Activated CD4-positive, alpha-beta T cell treated with anti-CD3 and anti-CD28 coated beads, Interleukin-2, Interleukin-6, amounts not matched to agents 100 ng/mL and 50 ng/mL, durations not matched to agents 16 hours and 8 hours (primary cell): ENCODE data around the gene TCEAL2.
"Not testable (repeated sequence)": the region's sequence is repeated elsewhere in the genome, so short reads cannot be mapped to it uniquely, and the experiment has no call there.

ENCODE experiments used
- DNase-seq: peaks from one replicate; pipeline ENCODE4 v3.0.0-alpha.2; 2020

The TCEAL2 gene

DNA sequence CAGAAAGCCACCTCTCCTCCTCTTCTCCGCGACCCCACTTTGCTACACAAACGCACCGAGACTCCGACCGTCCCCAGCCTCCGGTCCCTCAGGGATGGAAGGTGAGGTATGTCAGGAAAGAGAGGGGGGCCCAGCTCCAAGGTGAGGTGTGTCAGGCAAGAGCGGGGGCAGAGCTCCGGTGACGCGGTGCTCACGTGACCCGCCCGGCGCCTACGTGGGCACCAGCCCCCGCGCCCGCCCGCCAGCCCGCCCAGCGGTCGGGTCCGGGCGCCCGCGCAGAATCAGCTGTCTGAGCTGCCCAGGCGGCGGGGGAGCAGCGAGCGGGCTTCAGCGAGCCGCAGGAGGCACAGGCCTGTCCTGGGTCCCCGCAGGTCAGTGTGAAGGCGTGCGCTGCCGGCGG lies at the start of gene TCEAL2:
TSS of gene TCEAL2 (plus strand) at position 244 of the 400 bp plus-strand sequence. CDS start 1,152 bp downstream, outside the sequence.
- DNase-seq = not testable (repeated sequence)

DNA sequence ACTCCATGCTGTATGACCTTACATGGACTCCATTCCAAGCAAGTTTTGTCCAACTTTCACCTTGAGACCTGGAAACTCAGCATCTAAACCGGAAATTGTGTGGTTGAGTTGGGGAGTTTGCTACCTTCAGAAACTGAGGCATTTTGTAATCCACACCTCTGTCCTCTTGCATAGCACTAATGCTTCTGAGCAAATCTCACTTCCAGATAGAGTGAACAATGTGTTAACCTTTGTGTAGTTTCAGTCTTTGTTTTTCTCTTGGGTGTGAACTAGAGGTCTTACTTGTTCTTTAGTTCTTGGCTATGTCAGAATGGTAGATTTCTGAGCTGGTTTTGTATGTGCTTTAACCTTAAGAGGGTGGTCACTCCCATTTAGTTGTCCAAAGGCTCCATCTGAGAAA lies 48.1 kb upstream of the TCEAL2 start:
- DNase-seq = no peak

DNA sequence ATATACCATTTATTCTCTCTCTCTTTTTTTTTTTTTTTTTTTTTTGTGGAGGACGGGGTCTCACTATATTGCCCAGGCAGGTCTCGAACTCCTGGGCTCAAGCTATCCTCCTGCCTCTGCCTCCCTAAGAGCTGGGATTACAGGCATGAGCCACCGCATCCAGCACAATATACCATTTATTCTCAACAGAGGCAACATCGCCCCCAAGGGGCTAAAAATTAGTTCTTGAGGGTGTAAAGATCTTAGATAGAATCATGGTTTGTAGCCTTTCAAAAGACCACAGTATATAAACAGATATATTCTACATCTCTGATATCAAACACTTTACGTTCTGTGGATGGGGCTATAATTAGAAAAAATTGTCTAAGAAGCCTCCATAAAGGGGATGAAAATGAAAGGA lies 39.8 kb upstream of the TCEAL2 start:
- no peak for DNase-seq

- no peak for DNase-seq
Measured at GRCh38 chrX:102113367-102113766, 12.1 kb upstream of the TCEAL2 start.

DNA sequence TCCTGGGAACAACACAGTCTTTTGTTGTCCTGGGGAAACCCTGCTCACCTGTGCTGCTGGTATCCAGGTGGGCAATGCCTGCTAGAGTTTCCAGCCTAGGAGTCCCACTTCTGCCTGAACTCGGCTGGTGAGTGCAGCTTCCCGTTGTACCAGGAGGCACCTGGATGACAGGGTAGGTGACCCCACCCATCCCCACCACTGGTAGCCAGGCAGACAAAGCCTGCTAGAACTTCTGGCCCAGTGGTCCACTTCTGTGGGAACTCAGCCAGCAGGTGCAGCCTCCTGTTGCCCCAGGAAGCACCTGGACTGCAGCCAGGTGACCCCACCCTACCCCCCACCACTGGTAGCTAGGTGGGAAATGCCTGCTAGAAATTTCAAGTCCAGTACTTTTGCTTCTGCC lies 9.7 kb upstream of the TCEAL2 start:
- no peak for DNase-seq

GRCh38 chrX:102125014-102125413 lies 465 bp upstream of the TCEAL2 start:
- DNase-seq = not testable (repeated sequence)

DNA sequence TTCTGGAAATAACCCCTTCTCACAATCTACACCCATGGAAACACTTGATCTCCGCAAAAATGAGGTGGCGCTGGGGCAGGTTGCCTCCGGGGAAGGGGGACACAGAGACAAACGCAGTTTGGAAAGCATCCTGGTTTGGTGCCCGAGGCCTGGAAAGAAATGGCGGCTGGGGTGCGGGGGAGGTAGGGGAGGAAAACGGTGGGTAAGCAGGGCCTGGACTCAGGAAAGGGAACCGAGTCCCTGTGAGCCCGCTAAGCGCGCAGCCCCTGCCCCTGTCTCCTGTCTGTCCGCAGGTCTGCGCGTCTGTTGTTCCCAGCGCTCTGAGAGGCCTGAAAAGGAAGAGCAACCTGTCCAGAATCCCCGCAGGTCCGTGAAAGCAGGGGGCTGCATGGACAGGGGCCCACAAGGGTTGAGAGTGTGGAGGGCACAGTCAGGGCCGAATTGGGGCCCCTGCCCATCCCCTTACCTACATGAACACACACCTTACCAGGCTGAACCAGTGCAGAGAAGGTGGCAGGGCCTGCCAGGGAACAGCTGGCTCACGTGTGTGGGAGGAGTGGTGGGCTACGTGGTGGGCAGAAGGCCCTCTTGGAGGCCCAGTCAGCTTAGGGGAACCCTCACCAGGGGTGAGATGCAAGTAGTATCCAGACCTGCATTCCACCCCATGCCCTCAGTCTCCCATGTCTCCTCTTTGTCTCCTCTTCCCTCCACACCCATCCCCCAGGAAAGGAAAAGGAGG lies 770 bp downstream of the TCEAL2 start:
- not testable (repeated sequence) for DNase-seq

DNA sequence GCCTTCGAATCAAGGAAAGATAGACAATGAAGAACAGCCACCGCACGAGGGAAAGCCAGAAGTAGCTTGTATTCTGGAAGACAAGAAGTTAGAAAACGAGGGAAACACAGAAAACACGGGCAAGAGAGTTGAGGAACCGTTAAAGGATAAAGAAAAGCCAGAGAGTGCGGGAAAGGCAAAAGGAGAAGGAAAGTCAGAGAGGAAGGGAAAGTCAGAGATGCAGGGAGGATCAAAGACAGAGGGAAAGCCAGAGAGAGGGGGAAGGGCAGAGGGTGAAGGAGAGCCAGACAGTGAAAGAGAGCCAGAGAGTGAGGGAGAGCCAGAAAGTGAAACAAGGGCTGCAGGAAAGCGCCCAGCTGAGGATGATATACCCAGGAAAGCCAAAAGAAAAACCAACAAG lies 1.4 kb downstream of the TCEAL2 start:
- DNase-seq = no peak

DNA sequence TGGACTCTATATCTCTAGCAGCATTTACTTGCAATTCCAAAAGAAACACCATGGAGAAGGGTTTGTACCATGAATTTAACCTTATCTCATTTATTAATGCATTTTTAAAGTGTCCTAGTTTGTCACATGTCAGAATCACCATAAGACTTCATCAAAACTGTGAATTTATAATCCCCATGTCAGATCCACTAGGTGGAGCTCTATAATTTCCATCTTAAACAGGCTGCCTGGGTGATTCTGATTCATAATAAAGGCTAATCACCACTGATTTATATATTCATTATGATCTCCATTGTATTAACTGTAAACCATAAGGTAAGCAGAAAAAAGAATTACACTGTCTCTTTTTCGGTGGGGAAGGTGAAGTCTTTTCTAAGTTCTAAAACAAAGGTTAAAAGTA lies 4.0 kb downstream of the TCEAL2 start:
- DNase-seq = peak; percentile 7

DNA sequence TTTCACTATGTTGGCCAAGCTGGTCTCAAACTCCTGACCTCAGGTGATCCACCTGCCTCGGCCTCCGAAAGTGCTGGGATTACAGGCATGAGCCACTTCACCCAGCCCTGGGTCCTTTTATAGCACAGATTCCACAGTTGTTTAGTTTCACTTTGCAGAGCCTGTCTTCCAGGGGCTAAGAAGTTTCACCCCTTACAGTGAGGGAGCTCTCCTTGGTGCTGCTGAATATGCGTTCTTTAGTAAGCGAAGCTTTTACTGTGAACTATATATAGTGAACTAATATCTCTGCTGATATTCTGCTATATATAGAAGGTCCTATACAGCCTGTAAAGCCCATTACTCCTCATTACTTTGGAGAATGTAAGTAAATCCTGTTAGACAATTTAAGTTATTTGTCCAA lies 12.6 kb downstream of the TCEAL2 start:
- no peak for DNase-seq

- not testable (repeated sequence) for DNase-seq
Measured at GRCh38 chrX:102140876-102141275, 15.4 kb downstream of the TCEAL2 start.

DNA sequence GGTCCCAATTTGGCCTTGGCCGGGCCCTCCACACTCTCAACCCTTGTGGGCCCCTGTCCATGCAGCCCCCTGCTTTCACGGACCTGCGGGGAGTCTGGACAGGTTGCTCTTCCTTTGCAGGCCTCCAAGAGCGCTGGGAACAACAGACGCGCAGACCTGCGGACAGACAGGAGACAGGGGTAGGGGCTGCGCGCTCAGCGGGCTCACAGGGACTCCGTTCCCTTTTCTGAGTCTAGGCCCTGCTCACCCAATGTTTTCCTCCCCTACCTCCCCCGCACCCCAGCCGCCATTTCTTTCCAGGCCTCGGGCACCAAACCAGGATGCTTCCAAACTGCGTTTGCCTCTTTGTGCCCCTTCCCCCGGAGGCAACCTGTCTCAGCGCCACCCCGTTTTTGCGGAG lies 16.2 kb downstream of the TCEAL2 start:
- DNase-seq = not testable (repeated sequence)

GRCh38 chrX:102142274-102142673 lies 16.8 kb downstream of the TCEAL2 start, which contains the start of gene TCEAL6:
Gene TCEAL6, minus strand, starts transcription at chrX:102142481.
- DNase-seq = not testable (repeated sequence)

- peak; percentile 5 for DNase-seq
Measured at GRCh38 chrX:102154218-102154860, 28.9 kb downstream of the TCEAL2 start.

DNA sequence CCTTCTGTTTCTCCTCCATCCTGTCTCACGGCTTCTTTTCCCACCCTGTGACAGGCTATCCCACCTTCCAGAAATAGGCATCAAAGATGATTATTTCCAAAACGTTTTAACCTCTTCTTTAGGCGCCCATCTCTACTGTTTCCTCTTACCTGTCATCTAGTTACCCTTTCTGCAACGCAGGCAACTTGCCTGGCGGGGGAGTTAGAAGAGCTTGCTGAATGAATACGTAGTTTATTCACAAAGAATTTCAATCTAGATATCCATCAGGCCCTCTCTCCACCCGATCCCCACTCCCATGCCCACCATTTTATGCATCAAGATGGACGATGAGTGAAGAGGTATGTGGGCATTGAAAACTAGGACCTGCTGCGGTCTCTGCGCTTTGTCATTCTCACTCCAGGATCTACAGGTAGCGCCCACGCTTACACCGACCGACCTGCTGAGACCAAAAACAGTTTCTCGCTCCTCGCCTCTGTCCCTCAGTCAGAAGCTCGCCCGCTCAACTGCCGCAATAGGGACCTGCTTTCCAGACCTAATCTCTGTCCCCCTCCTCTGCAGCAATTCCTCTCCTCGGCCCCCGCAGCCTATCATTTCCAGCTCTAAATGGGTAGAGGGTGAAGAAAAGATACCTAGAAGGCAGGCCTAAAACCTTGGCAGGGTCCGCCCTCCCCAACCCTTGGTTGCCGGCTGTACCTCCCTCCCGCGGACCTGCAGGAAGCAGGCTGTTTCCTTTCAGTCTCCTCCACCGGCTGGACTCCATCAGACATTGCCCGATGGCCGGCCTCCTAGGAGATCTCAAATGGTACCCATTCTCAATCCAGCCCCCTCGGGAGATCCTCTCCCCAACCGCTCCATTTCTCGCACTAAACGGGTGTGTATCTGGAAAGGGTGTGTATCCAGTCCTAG lies 29.7 kb downstream of the TCEAL2 start:
- peak; percentile 3 for DNase-seq

DNA sequence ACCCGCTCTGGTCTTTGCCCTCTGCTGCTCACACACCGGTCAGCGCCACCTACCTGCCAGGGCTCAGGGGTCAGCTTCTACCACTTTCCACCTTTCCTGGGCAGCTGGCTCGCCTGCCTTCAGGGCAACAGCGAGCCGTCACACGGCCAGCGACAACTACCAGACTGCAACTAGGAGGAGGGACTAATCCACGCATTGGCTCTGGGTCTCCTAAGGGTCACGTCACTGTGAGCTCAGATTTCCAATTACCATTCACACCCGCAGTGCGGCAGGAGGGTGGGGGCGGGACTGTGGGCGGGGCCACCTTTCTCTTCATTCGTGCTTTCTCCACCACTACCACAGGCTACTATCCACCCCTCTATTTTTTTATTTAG lies 30.3 kb downstream of the TCEAL2 start, which contains the start of gene BEX5:
TSS of gene BEX5 (minus strand) at position 172 of the 374 bp plus-strand sequence. CDS start 1,712 bp downstream, outside the sequence.
- peak; percentile 68 for DNase-seq
